ENCODE data around the gene TMED8.
"Not testable (repeated sequence)": the region's sequence is repeated elsewhere in the genome, so short reads cannot be mapped to it uniquely, and the experiment has no call there.

The TMED8 gene

GRCh38 chr14:77337880-77338279, 39.0 kb downstream of the TMED8 start:
- Histone ChIP-seq H3K27ac (ENCODE audit: extremely low read depth, low read depth, low read length) (no peak overlapping the region), H3K36me3 (ENCODE audit: control insufficient read depth in 2 of 2, insufficient read depth in 1 of 2, low read length in 2 of 2) (peaks cover 0 to 27% of the 10 kb centered on the region in 2 experiments; a peak in 2 of 3 replicates), H3K9me3 (ENCODE audit: control insufficient read depth, insufficient read depth, low read depth, low read length) (no peaks in the 10 kb centered on the region), H3K4me3 (ENCODE audit: low read depth, low read length) (no peak overlapping the region), H3K4me1 (ENCODE audit: control insufficient read depth, insufficient read depth, low read length) (peaks cover 5% of the 10 kb centered on the region)
- ChIA-PET CTCF (no interaction called here), POLR2A (no interaction called here)
- no peak for TF ChIP-seq ZNF175 (tag by site-specific recombination; IDR thresholded peaks at IDR 0.05)
- TF ChIP-seq YY1 (tag by site-specific recombination; IDR thresholded peaks at IDR 0.05) = no peak
- TF ChIP-seq ZNF223 (tag by site-specific recombination; IDR thresholded peaks at IDR 0.05) = no peak
- no peak for TF ChIP-seq ZXDB (tag by site-specific recombination; IDR thresholded peaks at IDR 0.05)
- TF ChIP-seq SCRT2 (tag by site-specific recombination; IDR thresholded peaks at IDR 0.05) = no peak
- TF ChIP-seq GFI1B (tag by site-specific recombination; IDR thresholded peaks at IDR 0.05) = no peak

GRCh38 chr14:77337255-77337654, 39.6 kb downstream of the TMED8 start:
- H3K4me3 ChIP-seq (ENCODE audit: low read depth, low read length); H3K27ac ChIP-seq (ENCODE audit: extremely low read depth, low read depth, low read length); H3K4me1 ChIP-seq (ENCODE audit: control insufficient read depth, insufficient read depth, low read length); POLR2A ChIA-PET; CTCF ChIA-PET; H3K9me3 ChIP-seq (ENCODE audit: control insufficient read depth, insufficient read depth, low read depth, low read length): not testable (repeated sequence)
- TF ChIP-seq PRDM4 (tag by site-specific recombination; IDR thresholded peaks at IDR 0.05) = peak; percentile 58; the same call in 1 of the 2 replicates
- peak; percentile 45; the same call in 1 of the 2 replicates for TF ChIP-seq ZNF121 (tag by site-specific recombination; IDR thresholded peaks at IDR 0.05)
- H3K36me3 ChIP-seq (ENCODE audit: control insufficient read depth in 2 of 2, insufficient read depth in 1 of 2, low read length in 2 of 2) = peaks cover 0 to 27% of the 10 kb centered on the region in 2 experiments; a peak in 2 of 3 replicates

GRCh38 chr14:77335576-77335975, 41.3 kb downstream of the TMED8 start:
- POLR2A ChIA-PET = interaction anchor here (0.6 kb wide), 1 partner anchor 10 kb away, joined by 3 read pairs; no protein-coding TSS in a partner anchor
- Histone ChIP-seq H3K27ac (ENCODE audit: extremely low read depth, low read depth, low read length) (no peak overlapping the region), H3K4me1 (ENCODE audit: control insufficient read depth, insufficient read depth, low read length) (no peaks in the 10 kb centered on the region), H3K36me3 (ENCODE audit: control insufficient read depth in 2 of 2, insufficient read depth in 1 of 2, low read length in 2 of 2) (peaks cover 0 to 14% of the 10 kb centered on the region in 2 experiments; a peak in 2 of 3 replicates), H3K9me3 (ENCODE audit: control insufficient read depth, insufficient read depth, low read depth, low read length) (no peaks in the 10 kb centered on the region), H3K4me3 (ENCODE audit: low read depth, low read length) (no peak overlapping the region)
- CTCF ChIA-PET = interaction anchor here (0.6 to 1.4 kb wide), 3 partner anchors 8 to 123 kb away, joined by 3 to 4 read pairs (median 4); no protein-coding TSS in a partner anchor
- TF ChIP-seq BCL11B (tag by site-specific recombination; IDR thresholded peaks at IDR 0.05; ENCODE audit: low read depth) (no peak), AEBP2 (tag by site-specific recombination; IDR thresholded peaks at IDR 0.05; ENCODE audit: borderline replicate concordance) (no peak), ZNF26 (tag by site-specific recombination; IDR thresholded peaks at IDR 0.05) (no peak), ZNF211 (tag by site-specific recombination; IDR thresholded peaks at IDR 0.05; ENCODE audit: low read depth) (no peak), ZNF274 (IDR thresholded peaks at IDR 0.05; ENCODE audit: low read length) (no peak), ZNF274 (tag by site-specific recombination; IDR thresholded peaks at IDR 0.05; ENCODE audit: borderline replicate concordance) (no peak), ZNF501 (tag by site-specific recombination; IDR thresholded peaks at IDR 0.05) (no peak), GLIS1 (tag by site-specific recombination; IDR thresholded peaks at IDR 0.05) (no peak), ZNF585B (tag by site-specific recombination; IDR thresholded peaks at IDR 0.05) (no peak), ZIC2 (tag by site-specific recombination; IDR thresholded peaks at IDR 0.05) (no peak), ZSCAN30 (tag by site-specific recombination; IDR thresholded peaks at IDR 0.05) (no peak), PRDM10 (tag by site-specific recombination; IDR thresholded peaks at IDR 0.05) (no peak), ZNF157 (tag by site-specific recombination; IDR thresholded peaks at IDR 0.05) (no peak), ZNF664 (tag by site-specific recombination; IDR thresholded peaks at IDR 0.05) (no peak)
